NCI-H146 treated with DMSO at 0.1 percent for 48 hours (cell line): ENCODE data around the gene SDK1.
A peak's percentile ranks its signal among the peaks of the same experiment; 100 is the strongest.

ENCODE experiments used
- DNase-seq: peaks from one replicate; lab custom pipeline; 2025; ENCODE audit not compliant: unreplicated experiment; lab: John Stamatoyannopoulos, UW

Gene SDK1

DNA sequence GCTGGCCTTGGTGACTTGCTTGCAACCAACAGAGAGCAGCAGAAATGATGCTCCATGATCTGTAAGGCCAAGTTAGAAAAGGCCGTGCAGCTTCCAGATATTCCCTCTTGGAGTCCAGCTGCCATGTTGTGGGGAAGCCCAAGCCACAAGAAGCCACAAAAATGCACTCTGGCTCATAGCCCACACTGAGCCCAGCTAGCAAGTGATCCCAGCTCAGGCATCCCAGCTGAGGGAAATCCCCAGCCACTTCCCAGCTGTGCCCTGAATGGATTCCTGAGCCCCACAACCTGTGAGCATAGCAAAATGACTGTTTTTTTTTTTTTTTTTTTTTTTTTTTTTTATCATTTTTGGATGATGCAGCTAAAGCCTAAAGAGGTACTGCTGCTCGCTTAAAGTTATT is 11.1 kb upstream of the SDK1 start:
- DNase-seq, result no peak

DNA sequence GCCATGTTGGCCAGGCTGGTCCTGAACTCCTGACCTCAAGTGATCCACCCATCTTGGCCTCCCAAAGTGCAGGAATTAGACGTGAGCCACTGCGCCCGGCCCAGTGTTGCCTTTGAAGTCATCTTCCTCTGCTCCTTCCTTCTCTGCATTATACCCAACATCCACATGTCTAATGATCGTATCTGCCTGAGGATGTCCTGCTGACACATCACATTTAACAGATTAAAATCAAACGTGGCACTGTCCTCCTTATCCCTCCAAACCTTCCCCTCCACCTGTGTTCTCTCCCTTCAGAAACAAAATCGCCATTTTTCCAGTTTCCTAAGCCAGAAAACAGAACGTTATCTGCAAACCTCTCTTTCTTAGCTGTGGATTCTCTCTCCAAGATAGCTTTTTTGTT is 8.4 kb upstream of the SDK1 start:
- DNase-seq, result no peak

DNA sequence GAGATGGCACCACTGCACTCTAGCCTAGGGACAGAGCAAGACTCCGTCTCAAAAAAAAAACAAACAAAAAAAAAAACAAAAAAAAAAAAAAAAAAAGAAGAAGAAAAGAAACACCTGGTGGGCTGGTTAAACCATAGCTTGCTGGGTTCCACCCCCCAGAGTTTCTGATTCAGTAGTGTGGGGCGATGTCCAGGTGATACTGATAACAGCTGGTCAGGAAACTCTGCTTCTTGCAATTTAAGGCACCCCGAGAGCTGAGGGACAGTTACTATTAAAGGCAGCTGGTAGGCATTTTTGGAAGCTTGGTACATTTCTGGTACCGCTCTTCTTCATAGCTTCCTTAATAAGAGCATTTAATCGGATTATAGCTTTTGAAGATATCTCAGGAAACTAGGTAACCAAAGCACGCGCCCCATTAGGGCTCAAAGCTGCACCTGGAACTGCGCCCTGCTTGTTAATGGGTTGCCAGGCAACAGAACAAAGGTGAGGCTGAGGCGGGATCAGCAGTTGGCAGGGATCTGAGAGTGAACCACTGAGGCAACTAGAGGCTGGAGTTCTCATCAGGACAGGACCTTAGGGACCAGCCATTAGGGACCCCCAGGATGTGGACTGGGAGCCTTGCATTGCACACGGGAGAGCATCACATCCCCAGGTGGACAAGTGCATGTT is 6.5 kb upstream of the SDK1 start:
- DNase-seq, result peak; percentile 93

- no peak for DNase-seq
Observed at GRCh38 chr7:3297105-3297819, 3.8 kb upstream of the SDK1 start.

DNA sequence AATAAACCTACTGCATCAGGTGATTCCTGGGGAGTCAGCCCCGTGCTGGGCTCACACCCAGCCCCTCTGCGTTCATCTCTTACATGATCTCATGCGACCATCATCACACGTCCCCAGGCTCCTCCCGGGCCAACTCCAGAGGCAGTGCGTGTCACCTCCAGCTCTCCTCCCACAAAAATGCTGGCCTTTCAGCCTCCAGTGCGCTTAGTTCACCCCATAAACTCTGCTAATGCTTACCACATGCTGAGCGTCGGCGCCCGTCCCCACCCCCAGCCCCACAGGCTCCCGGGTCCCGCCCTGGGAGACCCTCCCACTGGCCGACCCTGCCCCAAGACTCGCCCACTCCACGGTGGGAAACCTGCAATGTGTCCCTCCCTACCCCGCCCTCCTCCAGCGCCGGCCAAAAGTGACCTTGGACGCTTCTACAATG is 816 bp upstream of the SDK1 start:
- peak; percentile 45 for DNase-seq

- DNase-seq, result no peak
Observed at GRCh38 chr7:3301449-3301731, 338 bp downstream of the SDK1 start.

DNA sequence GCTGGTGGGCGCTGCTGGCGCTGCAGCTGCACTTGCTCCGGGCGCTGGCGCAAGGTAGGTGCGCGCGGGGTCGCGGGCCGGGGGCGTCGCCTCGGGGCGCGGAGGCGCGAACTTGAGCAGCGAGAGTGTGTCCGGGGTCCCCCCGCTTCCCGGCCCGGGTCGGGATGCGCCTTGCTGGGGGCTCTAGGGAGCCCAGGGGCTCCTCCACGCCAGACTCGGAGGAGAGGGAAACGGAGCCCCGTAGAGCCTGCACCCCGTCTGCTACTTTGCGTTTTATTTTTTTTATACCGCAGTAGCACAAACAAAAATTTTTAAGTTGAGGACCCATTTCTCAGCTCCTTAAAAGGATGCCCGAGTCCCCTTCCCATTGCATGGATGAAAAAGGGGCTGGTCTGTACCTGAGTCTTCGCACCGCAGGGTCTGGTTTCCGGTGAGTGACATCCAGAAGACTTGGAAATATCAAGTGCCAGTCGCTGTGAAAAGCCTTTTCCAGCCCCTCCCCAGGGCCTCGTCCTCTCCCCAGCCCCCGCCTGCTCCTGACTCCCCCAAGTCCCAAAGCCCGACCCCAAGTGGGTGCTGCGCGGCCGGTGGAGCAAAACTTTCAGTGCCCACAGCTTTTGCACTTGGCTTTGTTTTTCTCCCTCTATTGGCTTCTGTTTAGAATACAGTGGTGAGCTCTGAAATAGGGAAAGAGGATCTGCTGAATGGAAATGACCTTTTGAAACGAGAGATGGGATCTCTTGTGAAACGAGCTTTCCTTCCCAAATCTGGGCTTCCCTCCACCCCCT is 973 bp downstream of the SDK1 start:
- DNase-seq, result no peak

GRCh38 chr7:3302681-3303320 is 1.7 kb downstream of the SDK1 start:
- DNase-seq, result no peak

- DNase-seq, result no peak
Observed at GRCh38 chr7:3304131-3304530, 3.1 kb downstream of the SDK1 start.

- no peak for DNase-seq
Observed at GRCh38 chr7:3307435-3307834, 6.4 kb downstream of the SDK1 start.

DNA sequence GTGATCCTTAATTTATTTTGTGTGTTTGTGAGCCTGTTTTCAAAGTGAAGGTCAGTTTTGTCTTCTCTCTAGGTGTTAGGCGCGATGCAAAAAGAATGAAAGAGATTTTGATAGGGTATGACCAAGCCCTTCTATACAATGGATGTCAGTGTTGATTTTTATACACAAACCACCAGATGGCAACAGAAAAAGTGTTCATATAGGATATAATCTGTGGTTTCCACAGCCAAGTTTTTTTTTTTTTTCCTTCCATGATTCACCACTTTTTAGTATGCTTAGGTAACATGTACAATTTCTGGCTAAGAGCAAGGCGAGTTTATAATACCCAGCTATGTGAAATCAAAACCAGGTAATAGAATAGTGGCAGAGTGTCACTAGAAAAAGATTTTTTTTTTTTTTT is 8.1 kb downstream of the SDK1 start:
- no peak for DNase-seq

DNA sequence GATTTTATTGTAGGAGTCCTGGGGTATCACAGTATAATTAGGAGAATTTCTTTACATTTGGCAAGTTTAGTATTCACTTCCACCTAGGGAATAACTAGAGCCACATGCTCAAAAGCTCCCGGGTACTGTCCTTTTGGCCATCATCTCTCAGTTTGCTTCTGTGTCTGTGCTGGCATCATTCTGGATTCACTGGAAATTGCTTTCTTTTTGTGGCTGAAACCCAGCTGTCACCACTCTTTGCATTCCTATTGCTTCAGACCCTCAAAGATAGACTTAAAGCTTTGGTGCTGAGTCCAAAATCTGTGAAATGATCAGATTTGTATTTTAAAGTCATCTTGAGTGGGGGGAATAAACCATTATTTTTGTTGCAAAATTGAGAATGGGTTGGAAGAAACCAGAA is 8.9 kb downstream of the SDK1 start:
- no peak for DNase-seq

DNA sequence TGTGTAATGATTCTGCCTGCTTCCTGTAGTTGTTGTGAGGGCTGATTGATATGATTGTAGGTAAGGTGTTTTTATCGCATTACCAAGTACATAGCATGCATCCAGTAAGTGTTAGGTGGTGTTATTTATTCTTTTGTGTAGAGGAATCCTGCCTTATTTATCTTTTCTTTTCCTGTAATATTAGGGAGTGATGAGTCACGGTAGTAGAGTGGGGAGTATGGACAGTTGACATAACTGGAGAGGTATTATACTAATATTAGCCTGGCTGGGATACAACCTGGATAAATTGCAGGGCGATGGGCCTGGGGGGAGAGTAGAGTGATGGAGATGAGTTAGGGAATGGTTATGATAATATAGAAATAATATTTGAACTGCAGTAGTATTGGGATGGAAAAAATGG is 9.8 kb downstream of the SDK1 start:
- no peak for DNase-seq

DNA sequence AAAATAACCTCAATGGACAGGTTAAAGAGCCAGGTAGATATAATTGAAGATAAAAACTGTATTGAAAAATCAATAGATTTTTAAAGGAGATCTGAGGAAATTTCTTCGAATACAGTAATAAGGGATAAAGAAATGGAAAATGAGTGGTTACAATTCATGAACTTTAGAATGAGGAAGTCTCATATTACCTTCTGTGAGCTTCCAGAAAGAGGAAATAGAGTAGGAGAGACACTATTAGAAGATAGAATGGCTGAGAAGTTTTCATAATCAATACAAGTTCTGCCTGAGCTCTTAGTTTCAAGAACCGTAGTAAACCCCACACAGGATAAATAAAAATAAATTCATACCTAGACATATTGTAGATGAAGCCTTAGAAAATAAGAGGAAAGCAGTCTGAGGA is 11.5 kb downstream of the SDK1 start:
- DNase-seq, result no peak

- DNase-seq, result no peak
Observed at GRCh38 chr7:3318874-3319273, 17.8 kb downstream of the SDK1 start.

DNA sequence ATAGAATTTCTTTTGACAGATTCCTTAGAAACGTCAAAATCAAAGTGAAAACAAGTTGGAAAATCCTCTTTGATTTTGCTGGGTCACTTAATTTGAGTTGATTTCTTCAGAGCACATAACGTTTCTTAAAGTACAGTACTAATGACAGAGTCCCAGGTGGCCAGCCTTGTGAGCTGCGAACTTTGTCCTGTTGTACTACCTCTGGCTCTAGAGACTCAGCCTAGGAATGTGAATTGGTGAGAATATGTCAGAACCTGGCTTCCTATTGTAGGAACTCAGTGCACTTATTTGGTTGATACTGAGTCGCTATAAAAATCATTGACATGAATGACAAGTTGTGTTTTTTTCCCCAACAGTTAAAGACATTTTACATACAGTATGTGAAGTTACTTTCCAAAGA is 20.2 kb downstream of the SDK1 start:
- DNase-seq, result no peak

GRCh38 chr7:3321745-3322144 is 20.7 kb downstream of the SDK1 start:
- no peak for DNase-seq

- no peak for DNase-seq
Observed at GRCh38 chr7:3326246-3326645, 25.2 kb downstream of the SDK1 start.

- DNase-seq, result no peak
Observed at GRCh38 chr7:3327099-3327498, 26.0 kb downstream of the SDK1 start.

- no peak for DNase-seq
Observed at GRCh38 chr7:3327655-3328054, 26.6 kb downstream of the SDK1 start.

DNA sequence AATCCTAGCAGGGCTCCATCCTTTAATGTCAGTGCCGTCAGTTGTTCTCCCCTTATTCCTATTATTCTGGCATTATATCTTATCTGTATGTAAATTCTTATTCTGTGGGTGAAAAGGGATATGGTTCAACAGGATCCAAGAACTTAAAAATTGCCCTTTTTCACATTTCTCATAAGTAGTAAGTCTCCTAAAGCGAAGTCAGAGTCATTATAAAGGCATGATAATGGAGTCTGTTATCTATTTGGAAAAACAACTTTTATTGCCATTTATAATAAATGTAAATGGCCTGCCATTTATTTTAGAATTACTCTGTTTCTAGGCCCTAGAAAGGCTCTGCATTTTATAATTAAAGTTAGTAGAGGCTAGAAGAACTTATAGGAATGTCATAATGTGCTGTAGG is 31.3 kb downstream of the SDK1 start:
- no peak for DNase-seq

DNA sequence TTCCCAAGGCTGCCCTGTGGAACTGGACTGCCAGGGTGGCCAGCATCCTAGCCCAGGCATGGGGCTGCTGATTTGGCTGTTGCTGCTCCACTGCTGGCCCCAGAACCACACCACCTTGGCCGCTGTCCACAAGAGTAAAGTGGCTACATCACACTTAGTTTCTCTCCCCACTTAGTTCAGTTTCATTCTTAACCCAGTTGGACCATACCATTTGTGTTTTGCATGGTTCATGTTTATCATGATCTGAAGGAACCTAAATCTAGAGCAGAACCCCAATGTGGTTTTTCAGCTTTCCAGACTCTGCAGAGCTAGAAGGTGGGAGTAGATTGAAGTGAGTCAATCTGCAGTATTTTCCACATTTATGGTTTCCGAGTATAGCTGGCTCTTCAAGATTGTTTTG is 32.8 kb downstream of the SDK1 start:
- DNase-seq, result no peak
